ENCODE measurements around the gene PLXNB2.
"Not testable (repeated sequence)": the region's sequence is repeated elsewhere in the genome, so short reads cannot be mapped to it uniquely, and the experiment has no call there.

Gene PLXNB2

GRCh38 chr22:50278956-50279619 lies 28.4 kb downstream of the PLXNB2 start:
- no peak for DNase-seq

- DNase-seq, result no peak
Measured at GRCh38 chr22:50278461-50278860, 29.0 kb downstream of the PLXNB2 start.

DNA sequence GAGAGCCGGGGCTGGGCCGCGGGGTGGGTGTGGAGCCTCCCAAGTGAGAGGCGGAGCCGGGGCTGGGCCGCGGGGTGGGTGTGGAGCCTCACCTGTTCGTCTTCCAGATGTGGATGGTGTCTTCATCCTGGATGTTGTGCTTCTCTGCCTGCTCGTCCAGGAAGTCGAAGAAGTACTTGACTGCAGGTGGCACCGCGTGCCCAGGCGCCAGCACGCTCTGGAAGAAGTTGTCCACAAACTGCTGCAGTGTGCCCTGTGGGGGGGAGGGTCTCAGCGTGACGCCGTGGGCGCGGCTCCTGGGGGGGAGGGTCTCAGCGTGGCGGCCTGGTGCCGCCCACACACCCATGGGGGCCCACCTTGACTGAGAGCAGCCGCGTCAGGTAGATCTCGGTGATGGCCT lies 29.7 kb downstream of the PLXNB2 start:
- no peak for DNase-seq

GRCh38 chr22:50276143-50276542 lies 31.3 kb downstream of the PLXNB2 start:
- no peak for DNase-seq

GRCh38 chr22:50275181-50276055 lies 32.0 kb downstream of the PLXNB2 start:
- no peak for DNase-seq

- no peak for DNase-seq
Measured at GRCh38 chr22:50274771-50275170, 32.7 kb downstream of the PLXNB2 start.

DNA sequence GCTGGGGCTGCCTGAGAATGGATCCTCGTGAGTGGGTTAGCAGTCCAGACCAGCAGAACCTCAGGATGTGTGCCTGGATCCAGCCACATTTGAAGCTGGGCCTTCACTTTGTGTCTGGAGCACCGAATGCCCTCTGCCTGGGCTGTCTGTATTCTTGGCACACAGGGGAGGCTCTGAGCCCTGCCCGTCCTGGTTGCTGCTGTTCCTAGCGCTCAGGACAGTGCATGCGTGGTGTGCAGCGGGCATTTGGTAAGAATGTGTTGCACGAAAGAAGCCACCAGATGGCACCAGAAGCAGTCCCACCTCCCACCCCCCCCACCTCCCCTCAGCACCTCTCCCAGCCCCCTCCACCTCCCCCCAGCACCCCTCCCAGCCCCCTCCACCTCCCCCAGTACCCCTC lies 33.1 kb downstream of the PLXNB2 start:
- DNase-seq, result no peak

DNA sequence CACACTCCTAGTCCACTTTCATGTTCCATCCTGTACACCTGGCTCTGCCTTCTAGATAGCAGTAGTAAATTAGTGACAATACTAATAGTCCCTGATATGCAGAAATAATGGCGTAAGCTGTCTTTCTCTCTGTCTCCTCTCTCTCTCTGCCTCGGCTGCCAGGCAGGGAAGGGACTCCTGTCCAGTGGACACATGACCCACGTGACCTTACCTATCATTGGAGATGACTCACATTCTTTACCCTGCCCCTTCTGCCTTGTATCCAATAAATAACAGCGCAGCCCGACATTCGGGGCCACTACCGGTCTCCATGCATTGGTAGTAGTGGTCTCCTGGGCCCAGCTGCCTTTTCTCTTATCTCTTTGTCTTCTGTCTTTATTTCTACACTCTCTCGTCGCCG lies 33.7 kb downstream of the PLXNB2 start:
- not testable (repeated sequence) for DNase-seq

DNA sequence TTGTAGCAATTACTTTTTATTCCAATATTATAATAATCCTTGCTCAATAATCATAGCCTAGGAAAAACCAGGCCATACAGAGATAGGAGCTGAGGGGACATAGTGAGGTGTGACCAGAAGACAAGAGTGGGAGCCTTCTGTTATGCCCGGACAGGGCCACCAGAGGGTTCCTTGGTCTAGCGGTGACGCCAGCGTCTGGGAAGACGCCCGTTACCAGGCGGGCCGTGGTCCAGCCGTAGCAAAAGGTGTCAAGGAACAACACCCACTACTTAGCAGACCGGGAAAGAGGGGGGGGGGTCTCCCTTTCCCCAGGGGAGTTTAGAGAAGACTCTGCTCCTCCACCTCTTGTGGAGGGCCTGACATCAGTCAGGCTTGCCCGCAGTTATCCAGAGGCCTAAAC lies 34.1 kb downstream of the PLXNB2 start:
- not testable (repeated sequence) for DNase-seq

- no peak for DNase-seq
Measured at GRCh38 chr22:50272044-50272802, 35.2 kb downstream of the PLXNB2 start.

- DNase-seq, result no peak
Measured at GRCh38 chr22:50271519-50271970, 35.9 kb downstream of the PLXNB2 start.

DNA sequence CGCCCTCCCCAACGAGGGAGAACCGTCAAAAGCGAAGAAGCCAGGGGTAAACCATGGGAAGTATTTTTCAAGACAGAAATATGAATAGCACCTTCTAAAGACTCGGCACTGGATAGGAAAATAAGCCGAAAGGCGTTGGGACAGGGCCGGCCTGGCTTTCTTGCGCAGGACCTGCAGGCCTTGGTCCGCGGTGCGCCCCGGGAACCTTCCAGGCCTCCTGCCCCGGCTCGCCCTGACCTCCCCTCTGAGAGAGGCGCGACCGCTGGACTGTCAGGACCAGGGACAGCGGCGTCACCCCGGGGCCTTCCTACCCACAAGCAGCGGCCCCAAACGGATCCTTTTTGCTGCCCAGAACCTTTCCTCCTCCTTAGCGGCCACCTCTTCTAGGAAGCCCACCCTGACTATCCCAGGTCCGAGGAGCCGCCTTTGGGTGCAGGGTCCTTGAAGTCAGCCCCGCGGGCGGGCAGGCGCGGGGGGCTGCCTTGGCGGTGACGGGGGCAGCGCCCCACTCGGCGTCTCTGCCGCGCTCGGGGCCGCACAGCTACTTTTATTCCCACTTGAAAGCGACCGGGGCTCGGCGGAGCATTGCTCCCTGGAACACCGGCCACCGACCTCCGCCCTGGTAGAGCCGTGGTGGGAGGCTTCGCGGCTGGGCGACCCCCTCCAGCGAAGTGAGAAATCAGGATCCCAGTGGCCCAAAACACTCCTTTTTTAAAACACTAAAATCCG lies 36.6 kb downstream of the PLXNB2 start:
- peak; percentile 21 for DNase-seq

DNA sequence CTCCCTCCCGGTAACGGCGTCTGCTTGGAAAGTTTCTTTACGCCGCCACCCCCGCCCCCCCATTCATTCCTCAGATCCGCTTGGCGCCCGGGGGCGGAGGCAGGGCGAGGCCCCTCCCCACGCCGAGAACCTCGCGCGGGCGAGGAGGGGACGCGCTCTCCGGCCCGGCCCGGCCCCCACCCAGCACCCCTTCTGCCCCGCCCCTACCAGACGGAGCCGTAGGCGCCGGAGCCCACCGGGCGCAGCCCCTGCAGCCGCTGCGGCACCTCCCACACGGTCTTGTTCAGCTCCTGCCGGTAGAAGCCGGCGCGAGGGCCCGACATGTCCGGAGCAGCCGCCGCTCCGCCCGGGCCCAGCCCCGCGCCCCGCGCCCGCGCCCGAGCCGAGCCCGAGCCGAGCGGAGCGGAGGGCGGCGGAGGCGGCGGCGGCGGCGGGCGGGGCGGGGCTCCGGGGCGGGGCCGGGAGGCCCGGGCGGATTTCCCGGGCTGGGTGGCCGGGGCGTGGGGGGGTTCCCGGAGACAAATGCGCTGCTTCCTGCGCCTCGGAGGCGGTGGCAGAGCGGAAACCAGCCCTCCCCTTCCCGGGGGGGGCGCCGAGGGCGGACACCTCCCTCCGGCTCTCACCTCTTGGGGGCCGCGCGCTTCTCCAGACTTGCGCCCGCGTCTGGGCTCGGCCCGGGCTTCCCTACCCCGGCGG lies 37.3 kb downstream of the PLXNB2 start, which contains the start of gene MAPK11:
MAPK11 (minus strand) TSS at position 411 of the 696 bp plus-strand sequence; CDS start at position 323, 88 bp downstream.
- no peak for DNase-seq

- DNase-seq, result no peak
Measured at GRCh38 chr22:50269573-50269969, 37.9 kb downstream of the PLXNB2 start.

GRCh38 chr22:50268655-50269113 lies 38.8 kb downstream of the PLXNB2 start:
- no peak for DNase-seq

DNA sequence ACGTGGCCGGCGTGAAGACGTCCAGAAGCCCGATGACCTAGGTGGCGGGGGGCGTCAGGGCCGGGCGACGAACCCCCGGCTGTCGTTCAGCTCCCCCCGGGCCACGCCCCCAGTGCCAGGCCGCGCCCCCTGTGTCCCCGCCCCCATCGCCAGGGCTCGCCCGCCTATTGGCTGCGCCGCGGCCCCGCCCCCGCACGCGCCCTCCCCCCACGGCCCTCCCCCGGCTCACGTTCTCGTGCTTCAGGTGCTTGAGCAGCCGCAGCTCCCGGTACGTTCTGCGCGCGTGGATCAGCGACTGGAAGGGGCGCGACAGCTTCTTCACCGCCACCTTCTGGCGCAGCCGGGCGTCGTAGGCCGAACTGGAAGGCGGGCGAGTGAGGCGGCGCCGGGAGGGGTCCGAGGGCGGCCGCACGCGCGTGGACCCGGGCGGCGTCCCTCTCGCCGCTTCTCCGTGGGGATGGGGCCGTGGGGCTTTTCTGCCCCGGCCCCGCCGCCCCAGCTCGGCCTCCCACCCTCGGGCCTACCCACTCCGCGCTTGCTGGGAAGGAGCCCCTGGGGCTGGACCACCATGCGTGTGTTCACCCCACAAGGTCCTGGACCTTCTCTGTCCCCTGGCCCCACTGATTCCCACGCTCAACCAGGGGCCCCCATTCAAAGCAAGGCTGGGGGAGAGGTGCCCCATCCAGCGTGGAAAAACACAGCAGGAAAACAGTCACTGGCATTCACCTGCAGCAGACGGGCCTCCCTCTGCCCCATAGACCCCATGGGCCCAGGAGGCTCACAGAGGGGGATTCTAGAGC lies 39.7 kb downstream of the PLXNB2 start:
- no peak for DNase-seq

DNA sequence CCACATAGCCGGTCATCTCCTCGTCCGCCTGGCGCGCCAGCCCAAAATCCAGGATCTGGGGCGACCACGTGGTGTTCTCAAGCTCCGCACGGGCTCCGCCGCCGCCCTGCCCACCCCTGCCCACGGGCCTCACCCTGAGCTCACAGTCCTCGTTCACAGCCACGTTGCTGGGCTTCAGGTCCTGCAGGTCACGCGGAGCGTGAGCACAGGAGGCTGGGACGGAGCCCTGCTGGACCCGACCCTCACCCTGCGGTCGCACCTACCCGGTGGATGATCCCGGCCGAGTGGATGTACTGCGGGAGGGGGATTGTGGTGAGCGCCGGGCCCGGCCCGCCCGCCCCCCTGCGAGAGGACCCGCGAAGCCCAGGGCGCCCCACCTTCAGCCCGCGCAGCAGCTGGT lies 40.5 kb downstream of the PLXNB2 start:
- DNase-seq, result no peak

- DNase-seq, result no peak
Measured at GRCh38 chr22:50264946-50265669, 42.3 kb downstream of the PLXNB2 start.

GRCh38 chr22:50264104-50264745 lies 43.2 kb downstream of the PLXNB2 start:
- DNase-seq, result no peak
